SK-N-SH (cell line): ENCODE measurements around the gene SRM. TPM values are rescaled to one million over a fixed set of nuclear protein-coding genes. Genes with fewer than 3 reads are reported as not detected.

Experiments
- CTCF ChIA-PET: fragments of 300-600, 350-600 bp; formaldehyde crosslinking; extraction: SDS; loops from one replicate; lab custom pipeline; 2021; lab: Yijun Ruan, JAX
- POLR2A ChIA-PET: fragments of 350-600 bp; sonication (Branson Sonifier 250); formaldehyde crosslinking; extraction: SDS; loops from one replicate; lab custom pipeline; 2020; ENCODE audit warnings: antibody characterized with exemption, inconsistent platforms; lab: Yijun Ruan, JAX
- DNase-seq: peaks from one replicate; pipeline ENCODE4 v3.0.0; 2012
- H2AFZ ChIP-seq: fragments of 200-600 bp; sonication (generic); 2 replicates; pipeline ENCODE4 v1.8.1; 2016; ENCODE audit warnings: antibody characterized with exemption, mild to moderate bottlenecking, low read depth
- H3F3A ChIP-seq: fragments of 200-600 bp; sonication (generic); replicated peaks from 2 replicates; pipeline ENCODE3; 2016; ENCODE audit warnings: antibody characterized with exemption, mild to moderate bottlenecking; ENCODE audit not compliant: insufficient read depth
- H3K27ac ChIP-seq, 2 experiments: fragments of 200-500 bp in 1 of 2; fragments of 200-600 bp in 1 of 2; sonication (Bioruptor generic) in 1 of 2; sonication (generic), shearing (Covaris generic) in 1 of 2; 2 replicates each; pipeline versions ENCODE4 v1.5.1 to v1.6.1; 2014 to 2016; ENCODE audit warnings: low read depth in 2 of 2, inconsistent platforms in 1 of 2, low read length in 1 of 2, mild to moderate bottlenecking in 1 of 2, mixed read lengths in 1 of 2
- H3K27me3 ChIP-seq: fragments of 200-600 bp; sonication (generic), shearing (Covaris generic); 2 replicates; pipeline ENCODE4 v1.6.1; 2016; ENCODE audit warnings: mixed run types; ENCODE audit not compliant: insufficient read depth
- H3K36me3 ChIP-seq, 2 experiments: fragments of 200-500 bp in 1 of 2; fragments of 200-600 bp in 1 of 2; sonication (Bioruptor generic) in 1 of 2; sonication (generic) in 1 of 2; replicated peaks in 1 of 2; 2 replicates each; pipeline versions ENCODE3 to v1.5.1; 2014 to 2016; ENCODE audit warnings: low read length in 1 of 2, mild to moderate bottlenecking in 1 of 2; ENCODE audit not compliant: insufficient read depth in 2 of 2, control insufficient read depth in 1 of 2
- H3K4me1 ChIP-seq, 2 experiments: fragments of 200-500 bp in 1 of 2; fragments of 200-600 bp in 1 of 2; sonication (Bioruptor generic) in 1 of 2; sonication (generic), shearing (Covaris generic) in 1 of 2; 2 replicates each; pipeline versions ENCODE4 v1.5.1 to v1.6.1; 2014 to 2016; ENCODE audit warnings: low read depth in 1 of 2, low read length in 1 of 2, mixed run types in 1 of 2; ENCODE audit not compliant: insufficient read depth in 2 of 2, control insufficient read depth in 1 of 2
- H3K4me2 ChIP-seq: fragments of 200-600 bp; sonication (generic), shearing (Covaris generic); 2 replicates; pipeline ENCODE4 v1.6.1; 2017; ENCODE audit warnings: mixed run types
- H3K4me3 ChIP-seq, 2 experiments: fragments of 200-500 bp in 1 of 2; fragments of 200-600 bp in 1 of 2; sonication (Bioruptor generic) in 1 of 2; sonication (generic), shearing (Covaris generic) in 1 of 2; 2 replicates each; pipeline versions ENCODE4 v1.5.1 to v1.8.1; 2014 to 2016; ENCODE audit warnings: low read depth in 2 of 2, inconsistent platforms in 1 of 2, low read length in 1 of 2, mild to moderate bottlenecking in 1 of 2, mixed read lengths in 1 of 2, moderate library complexity in 1 of 2
- H3K79me2 ChIP-seq: fragments of 200-600 bp; sonication (generic); 2 replicates; pipeline ENCODE4 v1.8.1; 2017; ENCODE audit warnings: mild to moderate bottlenecking; ENCODE audit not compliant: insufficient read depth
- H3K9ac ChIP-seq: fragments of 200-600 bp; sonication (generic); 2 replicates; pipeline ENCODE4 v1.6.1; 2017; ENCODE audit warnings: mixed run types
- H3K9me2 ChIP-seq: fragments of 200-600 bp; sonication (generic); 2 replicates; pipeline ENCODE4 v1.6.1; 2017; ENCODE audit warnings: mixed run types
- H3K9me3 ChIP-seq: fragments of 200-600 bp; sonication (generic); 2 replicates; pipeline ENCODE4 v1.6.1; 2017; ENCODE audit warnings: mixed run types, mild to moderate bottlenecking, moderate library complexity
- H4K20me1 ChIP-seq: fragments of 200-600 bp; sonication (generic); 2 replicates; pipeline ENCODE4 v1.6.1; 2017; ENCODE audit warnings: mild to moderate bottlenecking, mixed run types; ENCODE audit not compliant: insufficient read depth
- ELF1 ChIP-seq: IDR thresholded peaks from 2 replicates; pipeline ENCODE4 v1.4.0; 2012
- EZH2phosphoT487 ChIP-seq: fragments of 200-600 bp; sonication (generic); IDR thresholded peaks from 2 replicates; pipeline ENCODE4 v1.6.1; 2017; ENCODE audit warnings: low read depth, mixed run types, mild to moderate bottlenecking, antibody characterized with exemption, moderate library complexity, borderline replicate concordance
- FOSL2 ChIP-seq: IDR thresholded peaks from 2 replicates; pipeline ENCODE4 v1.4.0; 2012; ENCODE audit warnings: low read depth, mild to moderate bottlenecking, moderate library complexity, borderline replicate concordance
- FOXJ3 ChIP-seq: sonication (generic); formaldehyde crosslinking; IDR thresholded peaks from 2 replicates; pipeline ENCODE4 v1.5.1; 2020; ENCODE audit warnings: mild to moderate bottlenecking, missing genetic modification reagents
- FOXM1 ChIP-seq: IDR thresholded peaks from 2 replicates; pipeline ENCODE4 v1.4.0; 2012; ENCODE audit warnings: low read depth, mild to moderate bottlenecking
- GABPA ChIP-seq: IDR thresholded peaks from 2 replicates; pipeline ENCODE4 v1.4.0; 2012; ENCODE audit warnings: low read depth, mild to moderate bottlenecking
- IRF3 ChIP-seq: fragments of 150-350 bp; IDR thresholded peaks from 2 replicates; pipeline ENCODE4 v1.6.1; 2016; ENCODE audit warnings: mild to moderate bottlenecking, low read depth, low read length
- MXI1 ChIP-seq: IDR thresholded peaks from 2 replicates; pipeline ENCODE4 v1.6.1; 2012; ENCODE audit warnings: mild to moderate bottlenecking, low read depth, low read length, improper control_type of control experiment
- NFIC ChIP-seq: IDR thresholded peaks from 2 replicates; pipeline ENCODE4 v1.4.0; 2012; ENCODE audit warnings: borderline replicate concordance
- PBX3 ChIP-seq: IDR thresholded peaks from 2 replicates; pipeline ENCODE4; 2012
- POLR2AphosphoS5 ChIP-seq: IDR thresholded peaks from 2 replicates; pipeline ENCODE4 v1.6.1; 2012; ENCODE audit warnings: low read depth, low read length
- RAD21 ChIP-seq: IDR thresholded peaks from 2 replicates; pipeline ENCODE4 v1.6.1; 2012; ENCODE audit warnings: mild to moderate bottlenecking, low read length
- REST ChIP-seq: IDR thresholded peaks from 2 replicates; pipeline ENCODE4 v1.6.1; 2012; ENCODE audit warnings: mild to moderate bottlenecking, low read depth, low read length, moderate library complexity
- RFX5 ChIP-seq: IDR thresholded peaks from 2 replicates; pipeline ENCODE4 v1.6.1; 2012; ENCODE audit warnings: mild to moderate bottlenecking, improper control_type of control experiment, low read length
- RXRA ChIP-seq: IDR thresholded peaks from 2 replicates; pipeline ENCODE4 v1.4.0; 2012; ENCODE audit warnings: low read depth, mild to moderate bottlenecking, borderline replicate concordance
- TCF12 ChIP-seq: IDR thresholded peaks from 2 replicates; pipeline ENCODE4 v1.4.0; 2012
- TEAD4 ChIP-seq: IDR thresholded peaks from 2 replicates; pipeline ENCODE4 v1.4.0; 2012; ENCODE audit warnings: mild to moderate bottlenecking, borderline replicate concordance; ENCODE audit not compliant: insufficient read depth
- USF1 ChIP-seq: IDR thresholded peaks from 2 replicates; pipeline ENCODE4 v1.4.0; 2012; ENCODE audit warnings: low read depth, borderline replicate concordance
- ZBTB33 ChIP-seq: IDR thresholded peaks from 2 replicates; pipeline ENCODE4 v1.4.0; 2012; ENCODE audit warnings: low read depth, borderline replicate concordance
- whole genome bisulfite sequencing: methylation state at CpG from one replicate; pipeline ENCODE4 v1.1.6; 2017; ENCODE audit warnings: low lambda C conversion rate; 5-methylcytosine and 5-hydroxymethylcytosine counted together
- polyA plus RNA-seq, 3 experiments: library from polyadenylated mRNA; depleted of rRNA; stranded (reverse); fragments of >200 nt; gene quantifications; 2 replicates each; pipeline ENCODE4 v1.2.3, GENCODE V29; 2012

Gene SRM
- polyA plus RNA-seq, 1 of the 3 experiments (the other 2 are of a cell fraction), result 105 TPM

- ChIA-PET CTCF (interaction anchor here (0.6 to 2.5 kb wide), 3 partner anchors 23 to 71 kb away, joined by 3 to 7 read pairs (median 3); no protein-coding TSS in a partner anchor), POLR2A (no interaction called here)
- H3K9me2 ChIP-seq, result no peaks in the 10 kb centered on the region
- H3K9me3 ChIP-seq, result no peaks in the 10 kb centered on the region
- no peaks in the 10 kb centered on the region for H3K4me1 ChIP-seq
- DNase-seq, result no peak
- no peaks in the 10 kb centered on the region for H3K79me2 ChIP-seq
- no peaks in the 10 kb centered on the region for H4K20me1 ChIP-seq
- no peak overlapping the region for H3K4me2 ChIP-seq
- WGBS, result 93% methylated on average over 7 of the region's 7 CpGs
- H3K27ac ChIP-seq, result no peak overlapping the region
- H3K9ac ChIP-seq, result no peak overlapping the region
- no peak overlapping the region for H3K4me3 ChIP-seq
- H3K27me3 ChIP-seq, result no peaks in the 10 kb centered on the region
- no peaks in the 10 kb centered on the region for H3F3A ChIP-seq
- TF ChIP-seq GABPA (no peak), RXRA (no peak), ZBTB33 (no peak), RAD21 (no peak), POLR2AphosphoS5 (no peak), IRF3 (no peak), PBX3 (no peak), MXI1 (no peak), USF1 (no peak), FOXM1 (no peak), EZH2phosphoT487 (no peak), ELF1 (no peak), REST (no peak), FOSL2 (no peak), FOXJ3 (CRISPR knock-in tag) (no peak), TEAD4 (no peak), NFIC (no peak), RFX5 (no peak), TCF12 (no peak)
- peaks cover 46 to 53% of the 10 kb centered on the region in 2 experiments for H3K36me3 ChIP-seq
- no peak overlapping the region for H2AFZ ChIP-seq
These were observed 49.4 kb upstream of the SRM start for GRCh38 chr1:11109047-11109760.
